ENCODE results near the gene TYRO3.

GRCh38 chr15:41609123-41609522 lies 50.1 kb downstream of the TYRO3 start:
- TF ChIP-seq EZH2 (IDR thresholded peaks at IDR 0.05; ENCODE audit: insufficient read depth, poor library complexity, severe bottlenecking) (no peak), EZH2phosphoT487 (IDR thresholded peaks at IDR 0.05; ENCODE audit: insufficient read depth, low read depth) (no peak)
